Midbrain (tissue), 1 donor: ENCODE data around the gene PTPRT.

Source experiments
- DNase-seq: peaks from one replicate; lab custom pipeline; 2025; lab: John Stamatoyannopoulos, UW

Gene PTPRT

DNA sequence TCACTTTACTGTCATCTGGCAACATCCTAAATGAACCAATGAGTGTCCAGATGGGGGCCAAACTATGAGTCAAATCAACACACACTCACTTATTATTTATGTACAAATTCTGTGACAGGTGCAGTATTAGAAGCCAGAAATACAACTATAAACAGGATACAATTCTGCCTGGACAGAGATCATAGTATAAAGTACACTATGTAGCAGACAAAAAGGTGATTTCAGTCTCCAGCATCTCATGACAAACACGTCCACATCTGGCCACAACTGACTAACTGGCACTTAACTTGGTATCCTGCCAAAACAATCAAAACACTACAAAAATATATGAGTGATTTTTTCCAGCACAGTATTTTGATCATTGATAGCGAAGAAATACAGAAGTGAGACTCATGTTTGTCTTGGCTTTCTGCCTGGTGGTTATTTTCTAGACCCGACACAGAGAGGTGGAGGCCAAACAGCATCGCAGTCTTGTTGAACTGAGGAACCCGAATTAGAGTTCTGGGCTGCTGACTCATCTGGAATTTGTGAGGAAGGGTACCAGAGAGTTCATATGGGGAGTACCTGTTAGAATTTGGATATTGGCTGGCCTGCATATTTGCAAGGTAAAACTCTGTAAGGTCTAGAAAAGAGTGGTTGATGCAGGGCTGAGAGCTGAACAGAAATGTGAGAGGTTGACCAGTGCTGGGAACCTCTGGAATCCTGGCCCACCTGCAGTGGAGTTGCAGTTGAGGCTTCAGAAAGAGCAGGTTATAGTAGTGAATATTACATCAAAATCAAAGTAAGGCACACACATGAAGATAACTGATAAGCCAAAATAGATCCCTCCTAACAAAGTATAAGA lies 475.2 kb downstream of the PTPRT start:
- no peak for DNase-seq

DNA sequence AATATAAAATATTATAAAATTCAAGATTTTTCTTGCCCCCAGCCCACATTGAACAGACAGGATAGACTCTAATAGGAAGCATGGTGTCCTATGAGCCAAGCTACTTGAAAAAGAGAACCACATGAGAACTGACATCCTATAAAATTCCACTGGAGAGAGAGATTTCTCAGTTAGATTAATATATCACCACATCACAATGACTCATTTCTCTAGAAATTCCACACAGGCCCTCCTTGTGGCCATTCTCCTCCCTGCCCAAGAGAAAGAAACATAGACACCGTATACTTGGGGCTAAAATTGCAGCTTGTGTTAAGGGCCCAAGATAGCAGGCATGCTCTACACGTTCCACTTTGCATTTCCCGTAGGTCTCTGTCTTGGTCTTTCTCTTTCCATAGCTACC lies 481.4 kb downstream of the PTPRT start:
- DNase-seq: no peak

DNA sequence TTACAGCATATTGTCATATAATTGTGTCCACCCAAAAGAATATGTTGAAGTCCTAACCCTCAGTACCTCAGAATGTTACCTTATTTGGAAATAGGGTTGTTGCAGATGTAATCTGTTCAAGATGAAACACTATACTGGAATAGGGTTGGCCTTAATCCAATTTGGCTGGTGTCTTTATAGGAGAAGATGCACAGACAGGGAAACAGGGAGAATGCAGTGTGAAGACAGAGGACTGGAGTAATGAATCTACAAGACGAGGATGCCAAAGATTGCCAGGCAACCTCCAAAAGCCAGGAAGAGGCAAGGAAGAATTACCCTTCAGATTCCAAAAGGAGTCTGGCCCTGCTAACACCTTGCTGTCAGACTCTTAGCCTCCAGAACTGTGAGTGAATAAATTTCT lies 482.9 kb downstream of the PTPRT start:
- DNase-seq: no peak

DNA sequence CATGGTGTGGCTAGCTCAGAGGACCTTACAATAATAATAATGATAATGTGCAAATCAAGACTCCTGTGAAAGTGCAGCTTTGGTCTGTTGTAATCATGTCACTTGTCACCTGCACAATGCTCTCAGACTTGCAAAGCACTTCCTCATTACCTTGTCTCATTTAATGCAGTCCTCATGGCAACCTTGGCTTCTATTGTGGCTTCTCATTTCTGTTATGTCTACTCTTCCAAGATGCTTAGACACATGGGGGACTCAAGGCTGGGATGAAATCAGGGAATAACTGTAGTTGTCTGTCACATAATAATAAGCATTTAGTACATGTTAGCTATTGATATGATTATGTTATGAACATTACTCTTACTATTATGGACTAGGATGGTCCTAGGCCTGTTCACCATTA lies 484.2 kb downstream of the PTPRT start:
- no peak for DNase-seq

DNA sequence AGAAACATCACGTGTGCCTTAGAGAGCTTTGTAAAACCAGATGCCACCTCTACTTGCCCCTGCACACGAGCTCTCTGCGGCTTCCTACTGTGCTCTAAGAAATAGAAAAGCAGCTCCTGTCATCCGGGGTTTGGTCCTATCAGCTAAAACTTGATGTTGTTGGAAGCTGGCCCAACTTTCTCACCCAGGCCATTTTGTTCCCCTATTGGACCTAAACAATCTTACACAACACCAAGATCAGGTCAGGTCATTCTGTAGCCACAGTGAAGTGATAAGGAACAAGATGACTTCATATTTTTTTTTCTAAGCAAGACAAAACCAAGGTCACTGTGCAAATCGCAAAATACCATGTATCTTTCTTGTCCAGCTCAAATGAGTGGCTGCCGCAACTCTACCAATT lies 486.0 kb downstream of the PTPRT start:
- no peak for DNase-seq

DNA sequence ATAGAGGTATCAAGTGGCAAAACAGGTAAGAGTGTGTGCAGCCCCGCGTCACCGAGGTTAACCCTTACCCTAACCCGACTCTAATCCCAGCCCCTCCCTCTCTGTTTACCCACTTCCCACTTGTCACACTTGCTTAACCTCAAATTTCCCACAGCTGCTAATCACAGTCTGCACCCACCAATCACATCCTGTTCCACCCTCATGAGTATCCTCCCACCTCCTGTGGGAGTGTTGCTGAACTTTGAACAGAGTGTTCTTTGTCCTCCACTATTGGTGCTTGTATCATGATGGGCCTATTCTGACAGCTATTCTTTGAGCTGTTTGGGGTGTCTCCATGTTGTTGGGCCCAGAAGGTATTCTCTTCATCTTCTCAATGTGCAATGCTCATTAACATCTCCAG lies 487.8 kb downstream of the PTPRT start:
- no peak for DNase-seq

DNA sequence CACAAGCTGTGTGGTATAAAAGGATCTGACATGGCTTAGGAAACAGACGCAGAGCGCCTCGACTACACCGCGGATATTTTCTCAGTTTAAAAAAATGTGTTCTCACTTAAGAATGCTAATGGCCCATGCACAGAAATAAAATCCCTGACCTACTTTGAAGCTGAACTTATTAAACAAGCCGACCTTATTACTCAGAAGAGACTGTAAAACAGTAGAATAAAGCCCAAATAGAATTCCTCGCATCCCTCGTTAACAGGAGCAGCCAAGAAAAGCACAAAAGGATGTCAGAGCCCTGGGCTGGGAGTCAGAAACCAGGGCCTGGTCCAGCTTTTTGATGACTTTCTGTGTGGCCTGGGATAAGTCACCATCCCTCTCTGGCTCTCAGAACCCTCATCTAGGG lies 489.3 kb downstream of the PTPRT start:
- no peak for DNase-seq

DNA sequence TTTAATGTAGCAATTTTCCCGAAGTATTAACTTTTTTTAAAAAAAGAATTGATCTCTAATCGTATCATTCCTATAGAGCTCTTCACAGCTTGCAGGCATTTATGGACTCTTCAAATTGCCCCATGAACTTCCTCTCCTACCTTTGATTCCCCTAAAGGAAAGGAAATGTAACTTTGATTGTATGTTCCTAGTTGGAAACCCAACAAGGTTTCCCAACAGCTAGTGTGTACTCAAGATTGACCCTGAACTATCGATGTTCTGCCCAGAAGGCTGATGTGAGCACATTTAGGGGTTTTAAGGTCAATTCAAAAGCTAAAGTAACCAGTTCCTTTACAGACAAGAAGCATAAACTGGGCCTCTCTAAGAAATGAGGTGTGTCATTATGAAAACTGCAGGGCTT lies 491.7 kb downstream of the PTPRT start:
- no peak for DNase-seq

DNA sequence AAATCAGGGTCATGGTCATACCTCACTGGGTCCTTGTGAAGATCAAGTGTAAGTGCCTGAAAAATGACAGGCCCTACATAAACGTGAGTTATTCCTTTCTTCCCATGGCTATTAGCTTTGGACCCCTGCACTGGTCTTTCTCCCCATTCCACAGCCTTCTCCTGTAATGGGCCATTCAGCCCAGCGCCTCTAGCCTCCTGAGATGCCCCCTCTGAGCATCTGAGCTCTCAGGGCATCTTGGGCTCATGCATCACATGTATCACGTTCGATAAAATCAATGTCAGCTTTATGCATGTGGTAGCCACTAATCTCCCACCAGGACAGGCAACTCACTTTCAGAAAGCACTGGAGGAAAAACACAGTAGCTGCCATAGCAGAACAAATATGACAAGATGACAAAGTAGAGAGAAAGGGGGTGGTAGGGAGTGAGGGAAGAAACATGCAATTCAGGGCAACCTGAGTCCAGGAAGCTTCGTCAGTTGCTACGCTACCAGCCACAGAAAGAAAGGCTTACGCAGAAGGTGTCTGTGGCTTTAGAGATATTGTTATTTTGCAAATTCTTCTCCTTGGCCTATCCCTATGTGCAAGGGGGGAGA lies 498.8 kb downstream of the PTPRT start:
- DNase-seq: no peak

DNA sequence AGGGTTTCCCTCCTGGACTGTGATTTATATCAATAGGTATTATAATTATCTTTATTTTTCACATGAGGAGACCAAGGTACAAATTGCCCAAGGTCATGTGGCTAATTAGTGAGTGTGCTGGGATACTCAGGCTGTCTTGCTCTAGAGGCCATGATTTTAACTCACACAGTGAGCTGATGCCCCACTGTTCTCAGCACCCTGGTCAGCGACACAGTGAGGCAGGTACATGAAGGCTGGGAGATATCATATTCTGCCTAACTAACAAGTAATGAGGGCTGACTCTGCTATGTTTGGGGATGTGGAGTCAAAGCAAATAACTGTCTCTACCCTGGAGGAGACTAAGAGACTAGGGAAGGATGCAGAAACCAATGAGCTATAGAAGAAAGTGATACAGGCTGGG lies 501.1 kb downstream of the PTPRT start:
- DNase-seq: no peak

DNA sequence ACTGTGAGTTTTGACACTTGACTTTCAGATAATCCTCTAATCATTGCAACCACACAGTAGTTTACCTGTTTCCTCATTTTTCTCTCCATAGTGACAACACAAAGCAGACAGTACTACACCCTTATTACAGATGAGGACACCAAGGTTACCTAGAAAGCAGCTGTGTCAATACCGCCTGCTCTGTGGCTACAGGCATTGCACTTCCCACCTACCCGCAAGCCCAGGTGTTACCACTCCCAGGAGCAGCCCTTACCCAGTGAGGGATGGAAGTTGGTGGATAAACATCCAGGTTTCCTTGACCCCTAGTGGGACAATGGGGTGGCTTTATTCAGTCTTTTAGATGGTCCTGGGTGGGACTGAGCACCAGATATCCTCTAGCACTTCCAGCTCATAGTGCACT lies 503.6 kb downstream of the PTPRT start:
- DNase-seq: no peak

DNA sequence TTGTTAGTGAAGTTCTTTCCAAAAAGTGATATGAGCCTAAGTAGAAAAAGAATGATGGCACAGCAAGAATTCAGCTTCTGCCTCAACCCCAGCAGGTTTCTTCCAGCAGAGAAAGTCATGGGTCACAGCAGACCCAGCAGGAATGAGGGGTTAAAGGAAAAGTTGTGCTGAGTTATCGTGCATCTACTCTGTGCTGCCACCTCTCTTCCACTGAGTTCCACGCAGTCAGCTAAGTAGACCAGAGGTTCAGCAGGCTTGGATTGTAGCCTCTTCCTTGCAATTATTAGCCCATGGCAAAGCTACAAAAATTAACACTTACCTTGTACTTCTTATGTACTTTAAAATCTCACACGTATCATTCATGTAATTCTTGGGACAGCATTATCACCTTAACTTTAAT lies 510.8 kb downstream of the PTPRT start:
- no peak for DNase-seq

DNA sequence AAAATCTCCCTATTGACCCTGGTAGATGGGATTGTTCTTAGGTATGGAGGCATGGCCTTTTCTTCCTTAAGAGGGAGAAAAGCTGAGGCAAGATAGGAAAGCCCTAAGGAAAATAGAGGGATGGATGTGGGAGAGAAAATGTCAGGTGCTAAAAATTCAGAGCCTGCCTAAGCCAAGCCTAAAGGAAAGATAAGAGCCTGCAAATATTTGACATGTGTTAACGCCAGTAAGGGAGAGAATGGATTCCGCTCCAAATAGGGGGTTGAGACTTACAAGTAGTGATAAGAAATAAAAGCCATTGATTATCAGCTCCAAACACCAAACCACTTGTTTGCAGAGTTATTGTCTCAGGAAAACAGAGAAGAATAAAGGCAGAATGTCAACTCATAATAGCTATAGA lies 533.6 kb downstream of the PTPRT start:
- DNase-seq: no peak

DNA sequence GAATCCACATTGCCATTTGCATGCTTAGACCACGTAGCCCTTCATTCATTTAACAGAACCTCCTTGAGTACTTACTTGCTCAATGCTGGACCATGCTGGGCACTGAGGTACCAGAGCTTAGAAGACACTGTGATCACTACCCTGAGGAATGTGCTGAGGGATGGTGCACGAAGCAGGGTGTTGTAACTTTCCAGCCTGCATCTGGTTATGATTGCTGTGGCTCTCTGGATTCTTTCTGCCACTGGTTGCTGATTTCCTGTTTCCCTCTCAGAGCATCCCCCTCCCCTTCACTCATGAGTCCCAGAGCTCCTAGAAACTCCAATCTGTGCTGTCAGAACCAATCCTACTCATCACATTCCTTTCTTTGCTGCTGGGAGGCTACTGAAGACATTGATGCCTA lies 537.4 kb downstream of the PTPRT start:
- DNase-seq: no peak

DNA sequence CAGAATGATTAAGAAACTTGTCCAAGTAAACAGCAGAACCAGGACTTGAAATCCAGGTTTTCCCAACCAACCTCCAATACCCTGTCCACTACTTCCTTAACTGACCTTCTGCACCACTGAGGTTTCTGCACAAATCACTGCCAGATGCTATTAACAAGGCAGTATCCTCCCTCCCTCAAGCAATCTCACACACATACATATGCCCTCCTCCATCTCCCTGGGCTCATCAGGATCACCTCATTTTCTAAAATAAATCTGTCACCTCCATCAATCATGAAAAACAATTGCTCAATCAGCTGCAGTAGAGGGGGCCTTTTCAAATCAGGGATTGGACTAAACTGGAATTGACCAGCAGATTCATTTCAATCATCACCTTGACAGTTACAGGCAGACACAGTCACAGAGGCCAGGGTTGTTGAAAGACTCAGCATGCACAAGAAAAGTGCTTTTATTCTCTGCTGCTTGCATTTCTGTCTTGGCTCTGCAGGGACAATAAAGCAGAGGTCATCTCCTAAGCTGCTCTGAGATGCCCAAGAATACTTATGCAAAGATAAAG lies 539.4 kb downstream of the PTPRT start:
- no peak for DNase-seq

DNA sequence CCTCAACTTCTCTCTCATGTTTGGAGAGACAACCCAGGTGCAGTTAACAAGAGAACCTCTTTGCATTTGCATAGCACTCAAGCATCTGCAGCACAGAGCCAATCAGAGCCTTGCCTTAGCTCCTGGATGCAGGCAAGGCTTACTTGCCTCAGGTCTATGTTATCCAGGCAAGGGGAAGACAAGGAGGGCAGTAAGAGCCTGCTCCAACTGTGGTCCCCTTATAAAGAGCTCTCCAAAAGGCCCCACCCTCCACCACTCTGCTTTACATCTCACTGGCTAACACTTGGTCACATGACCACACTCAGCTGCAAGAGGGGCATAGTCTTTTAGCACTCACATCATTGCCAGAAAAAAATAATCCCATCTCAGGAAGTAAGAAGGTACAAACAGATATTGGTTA lies 540.0 kb downstream of the PTPRT start:
- DNase-seq: no peak

DNA sequence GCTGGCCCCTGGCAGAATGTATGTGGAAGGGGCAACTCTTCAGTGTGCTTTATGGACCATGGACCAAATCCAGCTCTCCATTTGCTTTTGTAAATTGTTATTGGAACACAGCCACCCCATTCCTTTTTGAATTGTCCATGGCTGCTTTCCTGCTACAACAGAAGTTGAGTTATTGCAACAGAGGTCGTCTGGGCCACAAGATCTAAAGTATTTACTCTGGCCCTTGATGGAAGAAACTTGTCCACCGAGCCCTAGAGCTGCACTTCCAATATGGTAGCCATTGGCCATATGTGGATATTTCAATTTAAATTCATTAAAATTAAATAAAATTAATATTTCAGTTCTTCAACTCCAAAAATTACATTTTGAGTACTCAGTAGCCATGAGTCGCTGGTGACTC lies 543.5 kb downstream of the PTPRT start:
- no peak for DNase-seq

DNA sequence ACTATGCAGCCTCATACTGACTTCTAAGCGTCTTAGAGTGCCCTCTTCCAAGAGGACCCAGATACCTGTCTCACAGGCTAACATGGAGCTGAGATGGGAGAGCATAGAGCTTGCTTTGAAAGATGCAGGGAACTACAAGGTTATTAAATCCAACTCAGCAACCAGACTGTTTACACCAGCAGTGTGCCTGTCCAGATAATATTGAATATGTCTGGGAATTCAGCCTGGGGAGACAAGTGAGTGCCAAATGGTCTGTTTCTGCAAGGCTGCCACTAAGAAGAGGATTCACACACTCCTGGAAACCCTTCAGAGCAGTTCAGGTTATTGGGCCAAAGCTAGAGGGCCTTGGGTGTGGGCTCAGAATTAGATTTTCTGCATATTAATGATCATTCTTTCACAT lies 547.8 kb downstream of the PTPRT start:
- DNase-seq: no peak

DNA sequence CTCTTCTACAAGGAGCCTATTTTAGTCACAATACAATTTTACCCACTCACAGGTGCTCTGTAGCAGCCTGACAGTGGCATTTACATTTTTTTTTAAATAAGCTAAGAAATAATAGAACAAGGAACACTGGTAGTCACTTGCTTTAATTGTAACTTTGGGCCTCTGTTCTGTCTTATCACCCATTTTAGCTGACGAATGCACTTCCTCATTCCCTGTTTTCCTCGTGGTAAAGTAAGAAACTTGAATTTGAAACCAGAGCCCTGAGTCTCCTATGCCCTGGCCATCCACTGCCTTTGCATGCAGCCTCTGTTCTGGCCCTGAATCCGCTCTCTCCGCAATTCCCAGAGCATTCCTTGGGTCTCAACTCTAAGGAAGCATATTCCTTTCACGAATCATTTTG lies 550.6 kb downstream of the PTPRT start:
- no peak for DNase-seq

DNA sequence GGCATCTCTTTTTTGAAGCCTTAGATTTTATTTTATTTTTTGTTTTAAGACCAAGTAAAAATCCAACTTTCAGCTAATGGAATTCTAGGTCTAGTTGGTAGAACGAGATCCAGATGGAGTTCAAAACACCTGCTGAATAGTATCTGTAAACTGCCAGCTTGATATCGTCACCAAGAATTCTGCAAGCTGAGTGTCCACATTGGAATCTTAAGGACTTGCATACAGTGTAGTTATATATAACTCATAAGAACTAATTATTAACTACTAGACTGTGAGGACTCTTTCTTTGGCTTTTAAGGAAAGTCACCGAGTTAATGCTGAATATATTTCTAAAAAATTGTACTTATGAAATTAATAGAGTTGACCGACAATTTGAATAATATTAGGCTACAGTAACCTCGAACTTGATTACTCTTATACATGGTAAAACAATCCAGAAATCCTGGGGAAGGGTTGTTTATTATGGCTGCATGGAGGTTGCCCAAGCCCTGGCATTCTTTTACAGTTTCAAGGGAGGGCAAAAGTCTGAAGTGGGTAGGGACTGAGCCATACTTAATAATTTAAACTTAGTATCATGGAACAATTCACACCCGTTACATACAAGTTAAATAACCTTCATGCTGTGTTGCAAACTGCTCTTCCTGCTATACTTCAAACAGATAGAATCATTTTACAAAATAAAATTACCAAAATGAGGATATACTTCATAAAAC lies 553.9 kb downstream of the PTPRT start:
- no peak for DNase-seq

DNA sequence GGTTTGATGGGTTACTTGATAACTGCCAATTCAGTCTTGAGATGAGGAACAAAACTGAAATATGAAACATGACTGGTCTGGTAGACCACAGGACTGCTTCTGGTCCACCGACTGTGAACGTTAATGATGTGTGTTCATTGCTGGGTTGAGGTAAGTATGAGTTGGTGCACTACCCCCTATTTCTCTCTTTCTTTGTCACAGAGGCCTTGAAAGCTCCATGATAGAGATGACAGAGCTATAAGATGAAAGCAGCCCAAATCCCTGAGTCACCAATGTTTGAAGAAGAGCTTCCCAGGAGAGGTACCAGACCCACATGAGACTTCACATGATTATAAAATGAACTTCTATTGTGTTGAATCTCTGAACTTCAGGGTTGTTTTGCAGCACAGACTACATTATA lies 555.5 kb downstream of the PTPRT start:
- no peak for DNase-seq

DNA sequence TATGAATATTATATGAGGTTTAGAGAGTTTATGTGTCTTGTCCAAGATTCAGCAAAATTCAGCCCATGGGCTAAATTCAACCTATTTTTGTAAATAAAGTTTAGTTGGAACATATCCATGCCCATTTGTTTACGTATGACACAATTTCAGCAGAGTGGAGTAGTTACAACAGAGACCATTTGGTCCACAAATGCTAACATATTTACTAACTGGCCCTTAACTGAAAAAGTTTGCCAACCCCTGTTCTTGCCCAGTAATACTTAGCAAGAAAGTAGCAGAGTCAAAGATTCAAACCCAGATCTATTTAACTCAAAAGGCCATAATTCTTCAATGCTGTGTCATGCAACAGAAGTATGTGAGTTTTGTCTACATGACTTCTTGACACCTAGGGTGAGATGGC lies 561.0 kb downstream of the PTPRT start:
- DNase-seq: no peak

DNA sequence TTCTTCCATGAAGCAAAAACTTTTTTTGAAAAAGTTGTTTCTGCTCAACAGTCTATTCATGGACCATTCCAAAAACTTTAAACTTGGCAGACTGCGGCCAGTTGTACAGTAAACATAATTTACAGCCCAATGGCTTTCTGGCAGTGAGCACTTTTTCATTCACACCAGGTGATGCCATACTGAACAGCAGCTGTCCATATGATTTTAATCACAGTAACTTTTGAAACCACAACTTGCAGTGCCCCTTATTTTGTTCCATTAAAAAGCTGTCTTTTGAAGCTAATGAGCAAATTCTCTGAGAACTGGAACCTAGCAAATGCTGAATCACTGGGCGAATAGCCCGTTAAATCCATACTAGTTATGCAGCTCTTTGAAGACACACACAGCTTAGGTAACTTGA lies 576.6 kb downstream of the PTPRT start:
- DNase-seq: no peak
